ENCODE results near the gene ASTE1. TPM values are rescaled to one million over a fixed set of nuclear protein-coding genes. Genes with fewer than 3 reads are reported as not detected.

Gene ASTE1
- total RNA-seq, 3 donors from 2014 or later: 9.4 to 15.3 (median 10.4) TPM

- Histone ChIP-seq H3K4me1 (ENCODE audit: low read depth) (no peaks in the 10 kb centered on the region), H3K9me3 (no peaks in the 10 kb centered on the region), H3K36me3 (ENCODE audit: low read depth) (no peaks in the 10 kb centered on the region), H3K4me3 (no peak overlapping the region)
- no peak for TF ChIP-seq CTCF (IDR thresholded peaks at IDR 0.05)
- intact Hi-C loops (cut with DNase I, micrococcal nuclease): no loop called here
- DNase-seq (no peak), ATAC-seq (no peak)
Observed at GRCh38 chr3:131028844-131029243, 2.2 kb upstream of the ASTE1 start.

- no peak for DNase-seq
- peak; percentile 32 for ATAC-seq
- peaks cover 2% of the 10 kb centered on the region for H3K4me1 ChIP-seq (ENCODE audit: low read depth)
- intact Hi-C loops (cut with DNase I, micrococcal nuclease): no loop called here
- no peak for TF ChIP-seq CTCF (IDR thresholded peaks at IDR 0.05)
- H3K9me3 ChIP-seq: no peaks in the 10 kb centered on the region
- H3K4me3 ChIP-seq: no peak overlapping the region
- no peaks in the 10 kb centered on the region for H3K36me3 ChIP-seq (ENCODE audit: low read depth)
Observed at GRCh38 chr3:131025539-131025938, 1.1 kb downstream of the ASTE1 start.

- peak; percentile 10 for ATAC-seq
- intact Hi-C loops (cut with DNase I, micrococcal nuclease): no loop called here
- H3K9me3 ChIP-seq: no peaks in the 10 kb centered on the region
Observed at GRCh38 chr3:131020122-131020693, 6.4 kb downstream of the ASTE1 start.

GRCh38 chr3:131018970-131019369, 7.7 kb downstream of the ASTE1 start:
- Histone ChIP-seq H3K9me3 (no peaks in the 10 kb centered on the region), H3K4me3 (no peak overlapping the region), H3K36me3 (ENCODE audit: low read depth) (peaks cover under 1% of the 10 kb centered on the region), H3K4me1 (ENCODE audit: low read depth) (peaks cover 2% of the 10 kb centered on the region)
- no peak for TF ChIP-seq CTCF (IDR thresholded peaks at IDR 0.05)
- ATAC-seq (no peak), DNase-seq (no peak)
- intact Hi-C loops (cut with DNase I, micrococcal nuclease): loop anchor here in 1 of 2 donors (10.0 kb wide), 1 partner anchor 114 kb away; no protein-coding TSS in a partner anchor

More at GRCh38 chr3:131020122-131020693, 6.4 kb downstream of the ASTE1 start:
- no peak overlapping the region for H3K4me3 ChIP-seq
- TF ChIP-seq CTCF (IDR thresholded peaks at IDR 0.05): no peak
- H3K4me1 ChIP-seq (ENCODE audit: low read depth): peaks cover 2% of the 10 kb centered on the region
- H3K36me3 ChIP-seq (ENCODE audit: low read depth): no peaks in the 10 kb centered on the region
- no peak for DNase-seq

- H3K4me3 ChIP-seq: no peak overlapping the region
- H3K36me3 ChIP-seq (ENCODE audit: low read depth): peaks cover 6% of the 10 kb centered on the region
- no peaks in the 10 kb centered on the region for H3K9me3 ChIP-seq
- intact Hi-C loops (cut with DNase I, micrococcal nuclease): loop anchor here in 1 of 2 donors (10.0 kb wide), 1 partner anchor 105 kb away; no protein-coding TSS in a partner anchor
- no peak for TF ChIP-seq CTCF (IDR thresholded peaks at IDR 0.05)
- ATAC-seq (peak; percentile 44), DNase-seq (no peak)
- no peaks in the 10 kb centered on the region for H3K4me1 ChIP-seq (ENCODE audit: low read depth)
Observed at GRCh38 chr3:131009698-131010097, 16.9 kb downstream of the ASTE1 start.
